ENCODE results near the gene TTC8.
"Not testable (repeated sequence)": the region's sequence is repeated elsewhere in the genome, so short reads cannot be mapped to it uniquely, and the experiment has no call there.

Gene TTC8

GRCh38 chr14:88825503-88825902 lies 1.1 kb downstream of the TTC8 start:
- no peak for DNase-seq

GRCh38 chr14:88829188-88829587 lies 4.7 kb downstream of the TTC8 start:
- no peak for DNase-seq

- DNase-seq = no peak
Measured at GRCh38 chr14:88829685-88830302, 5.3 kb downstream of the TTC8 start.

- no peak for DNase-seq
Measured at GRCh38 chr14:88831284-88831683, 6.8 kb downstream of the TTC8 start.

- no peak for DNase-seq
Measured at GRCh38 chr14:88834883-88835431, 10.5 kb downstream of the TTC8 start.

- no peak for DNase-seq
Measured at GRCh38 chr14:88835661-88836060, 11.2 kb downstream of the TTC8 start.

GRCh38 chr14:88837495-88837894 lies 13.0 kb downstream of the TTC8 start:
- no peak for DNase-seq

- no peak for DNase-seq
Measured at GRCh38 chr14:88838015-88838414, 13.6 kb downstream of the TTC8 start.

GRCh38 chr14:88840926-88841325 lies 16.5 kb downstream of the TTC8 start:
- no peak for DNase-seq

GRCh38 chr14:88841741-88842140 lies 17.3 kb downstream of the TTC8 start:
- no peak for DNase-seq

- no peak for DNase-seq
Measured at GRCh38 chr14:88842414-88842813, 18.0 kb downstream of the TTC8 start.

GRCh38 chr14:88844980-88845491 lies 20.6 kb downstream of the TTC8 start:
- no peak for DNase-seq

- DNase-seq = no peak
Measured at GRCh38 chr14:88848571-88848970, 24.1 kb downstream of the TTC8 start.

- DNase-seq = no peak
Measured at GRCh38 chr14:88849716-88850115, 25.3 kb downstream of the TTC8 start.

GRCh38 chr14:88851587-88851986 lies 27.1 kb downstream of the TTC8 start:
- DNase-seq = no peak

GRCh38 chr14:88852632-88853031 lies 28.2 kb downstream of the TTC8 start:
- DNase-seq = no peak

GRCh38 chr14:88853129-88853528 lies 28.7 kb downstream of the TTC8 start:
- DNase-seq = no peak

- no peak for DNase-seq
Measured at GRCh38 chr14:88856786-88857366, 32.4 kb downstream of the TTC8 start.

- DNase-seq = not testable (repeated sequence)
Measured at GRCh38 chr14:88857861-88858260, 33.4 kb downstream of the TTC8 start.

GRCh38 chr14:88859118-88859517 lies 34.7 kb downstream of the TTC8 start:
- not testable (repeated sequence) for DNase-seq

- DNase-seq = no peak
Measured at GRCh38 chr14:88863167-88863566, 38.7 kb downstream of the TTC8 start.

- DNase-seq = no peak
Measured at GRCh38 chr14:88864198-88864597, 39.7 kb downstream of the TTC8 start.

GRCh38 chr14:88866305-88866704 lies 41.9 kb downstream of the TTC8 start:
- no peak for DNase-seq

- DNase-seq = no peak
Measured at GRCh38 chr14:88868558-88869159, 44.2 kb downstream of the TTC8 start.
